H9 (cell line): ENCODE results near the gene AVPR2. TPM values are rescaled to one million over a fixed set of nuclear protein-coding genes. Genes with fewer than 3 reads are reported as not detected.

ENCODE experiments used
- DNase-seq: peaks from one replicate; pipeline ENCODE4 v3.0.0-alpha.2; 2017
- H2AFZ ChIP-seq: one replicate; pipeline ENCODE4 v1.6.1; 2013; ENCODE audit warnings: mild to moderate bottlenecking, low read length, control low read depth, moderate library complexity
- H2AK5ac ChIP-seq: 2 replicates; pipeline ENCODE4 v1.6.1; 2013; ENCODE audit warnings: low read length, control low read depth, mixed read lengths; ENCODE audit not compliant: insufficient read length
- H2BK120ac ChIP-seq: one replicate; pipeline ENCODE4 v1.6.1; 2013; ENCODE audit warnings: low read depth, mild to moderate bottlenecking, low read length, control low read depth, inconsistent platforms; ENCODE audit not compliant: poor library complexity, severe bottlenecking
- H2BK12ac ChIP-seq: 2 replicates; pipeline ENCODE4 v1.6.1; 2013; ENCODE audit warnings: low read length, control low read depth, mixed read lengths, low read depth; ENCODE audit not compliant: insufficient read length
- H2BK15ac ChIP-seq: 2 replicates; pipeline ENCODE4 v1.6.1; 2013; ENCODE audit warnings: low read depth, low read length, control low read depth
- H2BK20ac ChIP-seq: one replicate; pipeline ENCODE4 v1.6.1; 2013; ENCODE audit warnings: low read depth, mild to moderate bottlenecking, low read length, control low read depth, inconsistent platforms; ENCODE audit not compliant: poor library complexity, severe bottlenecking
- H2BK5ac ChIP-seq: 2 replicates; pipeline ENCODE4 v1.6.1; 2013; ENCODE audit warnings: low read length, control low read depth, mixed read lengths; ENCODE audit not compliant: insufficient read length
- H3K14ac ChIP-seq: 2 replicates; pipeline ENCODE4 v1.6.1; 2013; ENCODE audit warnings: low read length, control low read depth; ENCODE audit not compliant: insufficient read depth
- H3K18ac ChIP-seq: 2 replicates; pipeline ENCODE4 v1.6.1; 2013; ENCODE audit warnings: low read depth, mild to moderate bottlenecking, mixed read lengths, low read length, control low read depth; ENCODE audit not compliant: insufficient read length
- H3K23ac ChIP-seq: 2 replicates; pipeline ENCODE4 v1.6.1; 2013; ENCODE audit warnings: low read length, control low read depth, mixed read lengths, low read depth; ENCODE audit not compliant: insufficient read length
- H3K23me2 ChIP-seq: 2 replicates; pipeline ENCODE4 v1.6.1; 2013; ENCODE audit warnings: low read depth, mild to moderate bottlenecking, mixed read lengths, low read length, control low read depth; ENCODE audit not compliant: insufficient read length, poor library complexity, severe bottlenecking
- H3K27ac ChIP-seq: 2 replicates; pipeline ENCODE4 v1.5.1; 2013; ENCODE audit warnings: low read length, control low read depth, mixed read lengths, low read depth; ENCODE audit not compliant: insufficient read length
- H3K27me3 ChIP-seq: 2 replicates; pipeline ENCODE4 v1.6.1; 2013; ENCODE audit warnings: low read length, control low read depth, inconsistent platforms; ENCODE audit not compliant: insufficient read depth
- H3K4ac ChIP-seq: 2 replicates; pipeline ENCODE4 v1.6.1; 2013; ENCODE audit warnings: low read depth, mild to moderate bottlenecking, control low read depth, inconsistent platforms, low read length, moderate library complexity
- H3K4me1 ChIP-seq: 2 replicates; pipeline ENCODE4 v1.6.1; 2013; ENCODE audit warnings: low read length, control low read depth, inconsistent platforms; ENCODE audit not compliant: insufficient read depth
- H3K4me2 ChIP-seq: 2 replicates; pipeline ENCODE4 v1.6.1; 2013; ENCODE audit warnings: low read length, control low read depth, mixed read lengths; ENCODE audit not compliant: insufficient read length, insufficient read depth
- H3K56ac ChIP-seq: 2 replicates; pipeline ENCODE4 v1.6.1; 2013; ENCODE audit warnings: low read depth, mild to moderate bottlenecking, mixed read lengths, low read length, control low read depth; ENCODE audit not compliant: insufficient read length
- H3K79me1 ChIP-seq: 2 replicates; pipeline ENCODE4 v1.6.1; 2013; ENCODE audit warnings: low read depth, mild to moderate bottlenecking, moderate library complexity, low read length, control low read depth, inconsistent platforms; ENCODE audit not compliant: insufficient read depth, poor library complexity, severe bottlenecking
- H3K79me2 ChIP-seq: 2 replicates; pipeline ENCODE4 v1.6.1; 2013; ENCODE audit warnings: low read length, control low read depth, inconsistent platforms; ENCODE audit not compliant: insufficient read depth
- H3K9ac ChIP-seq: 2 replicates; pipeline ENCODE4 v1.6.1; 2013; ENCODE audit warnings: low read length, control low read depth, mixed read lengths; ENCODE audit not compliant: insufficient read length; ENCODE audit errors: extremely low read depth
- H3K9me3 ChIP-seq: one replicate; pipeline ENCODE4 v1.6.1; 2013; ENCODE audit warnings: low read depth, low read length, inconsistent platforms; ENCODE audit not compliant: control insufficient read depth
- H3T11ph ChIP-seq: one replicate; pipeline ENCODE4 v1.6.1; 2013; ENCODE audit warnings: mild to moderate bottlenecking, low read length, control low read depth, inconsistent platforms
- H4K20me1 ChIP-seq: one replicate; pipeline ENCODE4 v1.6.1; 2013; ENCODE audit not compliant: control insufficient read depth, insufficient read length, insufficient read depth
- H4K5ac ChIP-seq: 2 replicates; pipeline ENCODE4 v1.6.1; 2013; ENCODE audit warnings: low read depth, mild to moderate bottlenecking, mixed read lengths, low read length, control low read depth; ENCODE audit not compliant: insufficient read length
- H4K8ac ChIP-seq: replicated peaks from 2 replicates; pipeline ENCODE4 v1.6.1; 2013; ENCODE audit warnings: low read length, control low read depth, mixed read lengths, low read depth; ENCODE audit not compliant: insufficient read length
- H4K91ac ChIP-seq: 2 replicates; pipeline ENCODE4 v1.6.1; 2013; ENCODE audit warnings: low read depth, mild to moderate bottlenecking, moderate library complexity, mixed read lengths, low read length, control low read depth; ENCODE audit not compliant: insufficient read length
- H3K27ac Mint-ChIP-seq, 3 experiments: 2 replicates in 2 of 3; 3 replicates in 1 of 3; pipeline ENCODE4 v1.8.0; 2020 to 2021; ENCODE audit warnings: mixed read lengths in 3 of 3, mild to moderate bottlenecking in 1 of 3, moderate library complexity in 1 of 3
- H3K27me3 Mint-ChIP-seq: 2 replicates; pipeline ENCODE4 v1.8.0; 2021; ENCODE audit warnings: low read depth, mild to moderate bottlenecking, moderate library complexity, mixed read lengths
- H3K36me3 Mint-ChIP-seq, 3 experiments: 2 replicates in 2 of 3; 3 replicates in 1 of 3; pipeline ENCODE4 v1.8.0; 2020 to 2021; ENCODE audit warnings: low read depth in 3 of 3, mixed read lengths in 3 of 3; ENCODE audit not compliant: insufficient read depth in 1 of 3
- H3K4me1 Mint-ChIP-seq, 2 experiments: 2 replicates each; pipeline ENCODE4 v1.8.0; 2020; ENCODE audit warnings: mixed read lengths in 2 of 2
- H3K4me3 Mint-ChIP-seq, 2 experiments: 2 replicates in 1 of 2; 3 replicates in 1 of 2; pipeline ENCODE4 v1.8.0; 2020 to 2021; ENCODE audit warnings: mild to moderate bottlenecking in 2 of 2, mixed read lengths in 2 of 2, moderate library complexity in 1 of 2
- H3K9me3 Mint-ChIP-seq, 2 experiments: 2 replicates in 1 of 2; 3 replicates in 1 of 2; pipeline ENCODE4 v1.8.0; 2020; ENCODE audit warnings: mild to moderate bottlenecking in 2 of 2, mixed read lengths in 2 of 2, moderate library complexity in 1 of 2
- CTCF ChIP-seq: fragments of 200-600 bp; sonication (generic); conservative IDR thresholded peaks from 3 replicates; pipeline ENCODE4 v1.8.0; 2021; ENCODE audit warnings: antibody characterized with exemption, mild to moderate bottlenecking
- WGBS: extraction: QIAGEN DNeasy Blood & Tissue Kit; methylation state at CpG from one replicate; pipeline ENCODE4 v1.1.7; 2013; ENCODE audit warnings: missing lambda C conversion rate, low lambda C conversion rate, mixed read lengths; ENCODE audit not compliant: insufficient read length; ENCODE audit errors: extremely low coverage; 5-methylcytosine and 5-hydroxymethylcytosine counted together
- total RNA-seq: library from RNA; stranded (reverse); gene quantifications from 2 replicates; pipeline ENCODE4 v1.2.1, GENCODE V29; 2021

Gene AVPR2
- total RNA-seq, 1 experiment from 2014 or later, result not detected

GRCh38 chrX:153884136-153884535 lies 20.3 kb upstream of the AVPR2 start:
- Histone ChIP-seq H3K9me3 (peaks cover 11% of the 10 kb centered on the region), H3K27me3 (no peaks in the 10 kb centered on the region), H2BK20ac (no peak overlapping the region), H4K5ac (no peak overlapping the region), H2BK120ac (no peak overlapping the region), H3K18ac (no peak overlapping the region), H2BK15ac (no peak overlapping the region), H2AFZ (no peak overlapping the region), H3K79me2 (no peaks in the 10 kb centered on the region), H2AK5ac (no peak overlapping the region), H3K9ac (no peak overlapping the region), H4K8ac (no peak overlapping the region), H2BK12ac (no peak overlapping the region), H3K79me1 (no peaks in the 10 kb centered on the region), H3K4me1 (no peaks in the 10 kb centered on the region), H4K91ac (no peak overlapping the region), H4K20me1 (no peaks in the 10 kb centered on the region), H3K14ac (no peak overlapping the region), H3K23me2 (peaks cover 4% of the 10 kb centered on the region), H3K27ac (no peak overlapping the region), H3K4me2 (no peak overlapping the region), H3K56ac (no peak overlapping the region), H3K23ac (no peak overlapping the region), H2BK5ac (no peak overlapping the region), H3T11ph (no peak overlapping the region), H3K4ac (no peak overlapping the region)
- peaks cover 35% of the 10 kb centered on the region for H3K27me3 Mint-ChIP-seq
- peaks cover 17 to 40% of the 10 kb centered on the region in 2 experiments for H3K4me1 Mint-ChIP-seq
- H3K27ac Mint-ChIP-seq, result no peak overlapping the region
- peaks cover 46 to 69% of the 10 kb centered on the region in 2 experiments for H3K9me3 Mint-ChIP-seq
- H3K4me3 Mint-ChIP-seq, result peak overlapping the region; percentile 15 to 27; a peak in 3 of 5 replicates
- DNase-seq, result no peak
- WGBS, result no CpG with 5 or more reads among the region's 13 CpGs
- TF ChIP-seq CTCF, result no peak
- peaks cover 4 to 13% (median 10%) of the 10 kb centered on the region in 3 experiments; a peak in 6 of 7 replicates for H3K36me3 Mint-ChIP-seq
